NCI-H1048 (cell line): ENCODE measurements around the gene ID4.

Source experiments
- DNase-seq: peaks from one replicate; lab custom pipeline; 2025; lab: John Stamatoyannopoulos, UW

Gene ID4

GRCh38 chr6:19836799-19837510 is at the start of gene ID4:
Gene ID4 (plus strand): TSS chr6:19837370. CDS start chr6:19837755, 385 bp downstream.
- DNase-seq: peak; percentile 93

GRCh38 chr6:19788686-19789085 is 48.5 kb upstream of the ID4 start:
- DNase-seq: no peak

- no peak for DNase-seq
Measured at GRCh38 chr6:19789100-19789803, 47.9 kb upstream of the ID4 start.

- no peak for DNase-seq
Measured at GRCh38 chr6:19791267-19791666, 45.9 kb upstream of the ID4 start.

GRCh38 chr6:19795211-19795610 is 42.0 kb upstream of the ID4 start:
- DNase-seq: no peak

GRCh38 chr6:19796452-19796851 is 40.7 kb upstream of the ID4 start:
- DNase-seq: no peak

- DNase-seq: no peak
Measured at GRCh38 chr6:19798362-19798761, 38.8 kb upstream of the ID4 start.

GRCh38 chr6:19802656-19803055 is 34.5 kb upstream of the ID4 start:
- no peak for DNase-seq

GRCh38 chr6:19803331-19804204 is 33.6 kb upstream of the ID4 start:
- peak; percentile 55 for DNase-seq

- DNase-seq: peak; percentile 92
Measured at GRCh38 chr6:19804205-19805128, 32.7 kb upstream of the ID4 start.

- DNase-seq: no peak
Measured at GRCh38 chr6:19805129-19805481, 32.1 kb upstream of the ID4 start.

GRCh38 chr6:19806971-19807396 is 30.2 kb upstream of the ID4 start:
- DNase-seq: no peak

- DNase-seq: no peak
Measured at GRCh38 chr6:19811397-19812079, 25.6 kb upstream of the ID4 start.

GRCh38 chr6:19812512-19813119 is 24.6 kb upstream of the ID4 start:
- no peak for DNase-seq

GRCh38 chr6:19818805-19819204 is 18.4 kb upstream of the ID4 start:
- no peak for DNase-seq

- no peak for DNase-seq
Measured at GRCh38 chr6:19824058-19824807, 12.9 kb upstream of the ID4 start.

GRCh38 chr6:19827247-19827646 is 9.9 kb upstream of the ID4 start:
- no peak for DNase-seq

GRCh38 chr6:19827903-19828302 is 9.3 kb upstream of the ID4 start:
- DNase-seq: no peak

GRCh38 chr6:19830171-19830570 is 7.0 kb upstream of the ID4 start:
- no peak for DNase-seq

GRCh38 chr6:19831358-19831757 is 5.8 kb upstream of the ID4 start:
- no peak for DNase-seq
